Tibial nerve (tissue), 4 donors: Measurements from ENCODE around the gene TNS3. TPM values are rescaled to one million over a fixed set of nuclear protein-coding genes. Genes with fewer than 3 reads are reported as not detected.

Experiments used
- DNase-seq, 2 donors: peaks; one replicate each; pipeline ENCODE4 v3.0.0-alpha.2; 2019; ENCODE audit warnings: low spot score in 2 of 2
- H3K27ac ChIP-seq, 4 donors: fragments of 200-600 bp; sonication (generic) in 3 of 4; one replicate each; pipeline ENCODE4 v1.5.1; 2017 to 2019; ENCODE audit warnings: mild to moderate bottlenecking in 1 of 4
- H3K27me3 ChIP-seq, 2 donors: fragments of 200-600 bp; sonication (generic) in 1 of 2; one replicate each; pipeline versions ENCODE4 v1.5.1 to v1.6.0; 2017 to 2019
- H3K36me3 ChIP-seq, 3 donors: fragments of 200-600 bp; sonication (generic); one replicate each; pipeline ENCODE4 v1.5.1; 2018 to 2019
- H3K4me1 ChIP-seq, 4 donors: fragments of 200-600 bp; sonication (generic) in 3 of 4; one replicate each; pipeline ENCODE4 v1.5.1; 2017 to 2019
- H3K4me3 ChIP-seq, 4 donors: fragments of 200-600 bp; sonication (generic) in 3 of 4; one replicate each; pipeline ENCODE4 v1.5.1; 2017 to 2019; ENCODE audit warnings: mild to moderate bottlenecking in 1 of 4, moderate library complexity in 1 of 4
- H3K9me3 ChIP-seq, 4 donors: fragments of 200-600 bp; sonication (generic) in 3 of 4; one replicate each; pipeline ENCODE4 v1.5.1; 2017 to 2019
- CTCF ChIP-seq, 5 experiments: fragments of 200-600 bp in 3 of 5; fragments of 450-650 bp in 2 of 5; sonication (generic) in 3 of 5; IDR thresholded peaks; one replicate each; pipeline ENCODE4 v1.5.1; 2016 to 2019; ENCODE audit warnings: antibody characterized with exemption in 5 of 5, mild to moderate bottlenecking in 3 of 5, moderate library complexity in 2 of 5
- EP300 ChIP-seq, 2 donors: sonication (generic); formaldehyde crosslinking; IDR thresholded peaks; one replicate each; pipeline ENCODE4 v1.6.1; 2017; ENCODE audit warnings: antibody characterized with exemption in 2 of 2, mild to moderate bottlenecking in 1 of 2
- POLR2A ChIP-seq, 2 donors: fragments of 450-650 bp; IDR thresholded peaks; one replicate each; pipeline ENCODE4 v1.6.1; 2017; ENCODE audit warnings: antibody characterized with exemption in 2 of 2, mild to moderate bottlenecking in 2 of 2, moderate library complexity in 2 of 2
- WGBS, 2 donors: methylation state at CpG; one replicate each; pipeline ENCODE4 v1.1.5; 2018; 5-methylcytosine and 5-hydroxymethylcytosine counted together
- total RNA-seq, 4 donors: library from RNA; depleted of rRNA; stranded (reverse); fragments of >200 nt; gene quantifications; one replicate each; pipeline ENCODE4 v1.1.0, GENCODE V29; 2016

TNS3 gene
- total RNA-seq, 4 donors from 2014 or later: 118 to 142 (median 133) TPM

GRCh38 chr7:47367369-47367768 is 214.5 kb downstream of the TNS3 start:
- H3K9me3 ChIP-seq: no peaks in the 10 kb centered on the region
- H3K27ac ChIP-seq: peak overlapping the region in 2 of 4 donors; percentile 15 to 77
- no peaks in the 10 kb centered on the region for H3K27me3 ChIP-seq
- no peak for TF ChIP-seq POLR2A (IDR thresholded peaks at IDR 0.05)
- no peak for TF ChIP-seq EP300 (IDR thresholded peaks at IDR 0.05)
- no peak for TF ChIP-seq CTCF (IDR thresholded peaks at IDR 0.05)
- no peak overlapping the region for H3K4me3 ChIP-seq
- H3K4me1 ChIP-seq: peaks cover 0 to 48% (median 4%) of the 10 kb centered on the region in 4 donors
- peaks cover 0 to 49% (median 0%) of the 10 kb centered on the region in 3 donors for H3K36me3 ChIP-seq
- WGBS, 2 donors: 60 to 86% methylated on average over 5 of the region's 5 CpGs
- no peak for DNase-seq

GRCh38 chr7:47366960-47367359 is 215.0 kb downstream of the TNS3 start:
- WGBS, 2 donors: 91 to 94% methylated on average over 8 of the region's 8 CpGs
- no peaks in the 10 kb centered on the region for H3K9me3 ChIP-seq
- peaks cover 0 to 49% (median 0%) of the 10 kb centered on the region in 3 donors for H3K36me3 ChIP-seq
- no peaks in the 10 kb centered on the region for H3K27me3 ChIP-seq
- DNase-seq: no peak
- H3K4me3 ChIP-seq: no peak overlapping the region
- TF ChIP-seq CTCF (IDR thresholded peaks at IDR 0.05): no peak
- TF ChIP-seq EP300 (IDR thresholded peaks at IDR 0.05): no peak
- TF ChIP-seq POLR2A (IDR thresholded peaks at IDR 0.05): no peak
- H3K4me1 ChIP-seq: peaks cover 0 to 44% (median 3%) of the 10 kb centered on the region in 4 donors
- H3K27ac ChIP-seq: peak overlapping the region in 2 of 4 donors; percentile 15 to 77

GRCh38 chr7:47366211-47366610 is 215.7 kb downstream of the TNS3 start:
- TF ChIP-seq CTCF (IDR thresholded peaks at IDR 0.05) (no peak), EP300 (IDR thresholded peaks at IDR 0.05) (no peak), POLR2A (IDR thresholded peaks at IDR 0.05) (no peak)
- Histone ChIP-seq H3K27ac (no peak overlapping the region), H3K27me3 (no peaks in the 10 kb centered on the region), H3K36me3 (peaks cover 0 to 49% (median 0%) of the 10 kb centered on the region in 3 donors), H3K4me1 (peaks cover 0 to 41% (median 3%) of the 10 kb centered on the region in 4 donors), H3K9me3 (no peaks in the 10 kb centered on the region), H3K4me3 (no peak overlapping the region)
- no peak for DNase-seq
- WGBS, 2 donors: 79 to 84% methylated on average over 7 of the region's 7 CpGs

- Histone ChIP-seq H3K4me3 (no peak overlapping the region), H3K27me3 (no peaks in the 10 kb centered on the region), H3K36me3 (peaks cover 0 to 33% (median 0%) of the 10 kb centered on the region in 3 donors), H3K27ac (no peak overlapping the region), H3K4me1 (peaks cover 0 to 35% (median 0%) of the 10 kb centered on the region in 4 donors), H3K9me3 (no peaks in the 10 kb centered on the region)
- TF ChIP-seq POLR2A (IDR thresholded peaks at IDR 0.05): no peak
- TF ChIP-seq CTCF (IDR thresholded peaks at IDR 0.05): no peak
- no peak for TF ChIP-seq EP300 (IDR thresholded peaks at IDR 0.05)
- DNase-seq: no peak
- WGBS, 2 donors: 39 to 57% methylated on average over 1 of the region's 1 CpG
Measured at GRCh38 chr7:47362984-47363383, 218.9 kb downstream of the TNS3 start.

GRCh38 chr7:47361746-47362215 is 220.1 kb downstream of the TNS3 start:
- DNase-seq: no peak
- Histone ChIP-seq H3K27ac (peak overlapping the region in 1 of 4 donors; percentile 9), H3K4me1 (peaks cover 0 to 40% (median 3%) of the 10 kb centered on the region in 4 donors), H3K36me3 (peaks cover 0 to 21% (median 0%) of the 10 kb centered on the region in 3 donors), H3K27me3 (no peaks in the 10 kb centered on the region), H3K4me3 (no peak overlapping the region), H3K9me3 (no peaks in the 10 kb centered on the region)
- 63 to 71% methylated on average over 4 of the region's 4 CpGs for WGBS, 2 donors
- TF ChIP-seq EP300 (IDR thresholded peaks at IDR 0.05) (no peak), POLR2A (IDR thresholded peaks at IDR 0.05) (no peak), CTCF (IDR thresholded peaks at IDR 0.05) (no peak)
